Measurements from ENCODE around the gene UMAD1.
"Not testable (repeated sequence)": the region's sequence is repeated elsewhere in the genome, so short reads cannot be mapped to it uniquely, and the experiment has no call there.

The UMAD1 gene

DNA sequence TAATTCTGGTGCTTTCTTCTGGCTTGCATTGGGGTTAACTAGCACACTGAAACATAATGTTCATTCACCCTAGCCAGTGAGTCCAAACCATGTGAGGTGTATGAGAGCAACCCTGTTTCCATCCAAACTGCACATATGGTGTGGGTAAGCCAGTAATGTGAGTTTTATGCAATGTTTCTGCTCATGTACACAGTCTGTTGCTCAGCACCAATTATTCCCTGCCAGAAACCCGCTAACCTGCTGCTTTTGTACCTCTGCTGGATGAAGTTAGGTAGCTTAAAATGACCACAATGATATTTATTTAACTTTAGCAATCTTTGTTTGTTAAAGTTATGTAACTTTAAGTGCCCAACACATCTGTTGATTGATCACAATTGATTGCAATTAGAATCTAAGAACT lies 171.6 kb downstream of the UMAD1 start:
- Mint-ChIP-seq H3K4me3 (no peak overlapping the region), H3K36me3 (ENCODE audit: low read depth) (no peaks in the 10 kb centered on the region), H3K27me3 (no peaks in the 10 kb centered on the region), H3K9me3 (no peaks in the 10 kb centered on the region), H3K27ac (no peak overlapping the region), H3K4me1 (peaks cover 25% of the 10 kb centered on the region)
- DNase-seq (no peak), ATAC-seq (no peak)

DNA sequence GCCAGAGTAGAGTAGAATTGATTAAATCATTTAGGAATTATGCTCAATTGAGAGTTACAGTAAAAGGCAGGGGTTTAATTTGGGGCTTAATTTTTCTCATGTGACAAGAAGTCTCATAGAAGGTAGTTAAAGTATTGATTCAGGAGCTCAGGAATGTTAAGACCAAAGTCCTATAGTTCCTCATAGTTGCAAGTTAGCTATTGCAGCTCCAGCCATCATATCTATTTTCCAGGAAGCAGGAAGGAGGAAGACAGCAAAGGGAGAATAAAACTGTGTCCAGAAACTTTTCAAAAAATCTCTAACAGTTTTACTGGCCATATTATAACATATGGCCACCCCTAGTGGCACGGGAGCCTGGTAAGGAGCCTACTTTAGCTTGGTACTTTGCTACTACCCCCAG lies 174.8 kb downstream of the UMAD1 start:
- no peaks in the 10 kb centered on the region for H3K27me3 Mint-ChIP-seq
- ATAC-seq = no peak
- H3K4me3 Mint-ChIP-seq = no peak overlapping the region
- H3K4me1 Mint-ChIP-seq = peaks cover 40% of the 10 kb centered on the region
- no peak overlapping the region for H3K27ac Mint-ChIP-seq
- peaks cover 8% of the 10 kb centered on the region for H3K36me3 Mint-ChIP-seq (ENCODE audit: low read depth)
- H3K9me3 Mint-ChIP-seq = no peaks in the 10 kb centered on the region
- DNase-seq = no peak

- no peaks in the 10 kb centered on the region for H3K27me3 Mint-ChIP-seq
- no peak for DNase-seq
- peaks cover 40% of the 10 kb centered on the region for H3K4me1 Mint-ChIP-seq
- peaks cover 8% of the 10 kb centered on the region for H3K36me3 Mint-ChIP-seq (ENCODE audit: low read depth)
- H3K4me3 Mint-ChIP-seq = no peak overlapping the region
- no peaks in the 10 kb centered on the region for H3K9me3 Mint-ChIP-seq
- H3K27ac Mint-ChIP-seq = no peak overlapping the region
- ATAC-seq = no peak
Measured at GRCh38 chr7:7816084-7816483, 175.5 kb downstream of the UMAD1 start.

GRCh38 chr7:7816816-7817536 lies 176.4 kb downstream of the UMAD1 start:
- peak; percentile 46 for ATAC-seq
- H3K4me1 Mint-ChIP-seq = peaks cover 40% of the 10 kb centered on the region
- H3K36me3 Mint-ChIP-seq (ENCODE audit: low read depth) = peaks cover 8% of the 10 kb centered on the region
- H3K27ac Mint-ChIP-seq = no peak overlapping the region
- no peak overlapping the region for H3K4me3 Mint-ChIP-seq
- no peaks in the 10 kb centered on the region for H3K9me3 Mint-ChIP-seq
- no peak for DNase-seq
- no peaks in the 10 kb centered on the region for H3K27me3 Mint-ChIP-seq

GRCh38 chr7:7817748-7818147 lies 177.2 kb downstream of the UMAD1 start:
- Mint-ChIP-seq H3K9me3 (no peaks in the 10 kb centered on the region), H3K36me3 (ENCODE audit: low read depth) (peaks cover 8% of the 10 kb centered on the region), H3K27ac (no peak overlapping the region), H3K4me1 (peaks cover 40% of the 10 kb centered on the region), H3K4me3 (no peak overlapping the region), H3K27me3 (no peaks in the 10 kb centered on the region)
- ATAC-seq (no peak), DNase-seq (no peak)

- not testable (repeated sequence) for H3K36me3 Mint-ChIP-seq (ENCODE audit: low read depth); H3K4me3 Mint-ChIP-seq; DNase-seq; H3K27me3 Mint-ChIP-seq; H3K9me3 Mint-ChIP-seq; ATAC-seq; H3K27ac Mint-ChIP-seq
- peaks cover 40% of the 10 kb centered on the region for H3K4me1 Mint-ChIP-seq
Measured at GRCh38 chr7:7818179-7818578, 177.6 kb downstream of the UMAD1 start.

DNA sequence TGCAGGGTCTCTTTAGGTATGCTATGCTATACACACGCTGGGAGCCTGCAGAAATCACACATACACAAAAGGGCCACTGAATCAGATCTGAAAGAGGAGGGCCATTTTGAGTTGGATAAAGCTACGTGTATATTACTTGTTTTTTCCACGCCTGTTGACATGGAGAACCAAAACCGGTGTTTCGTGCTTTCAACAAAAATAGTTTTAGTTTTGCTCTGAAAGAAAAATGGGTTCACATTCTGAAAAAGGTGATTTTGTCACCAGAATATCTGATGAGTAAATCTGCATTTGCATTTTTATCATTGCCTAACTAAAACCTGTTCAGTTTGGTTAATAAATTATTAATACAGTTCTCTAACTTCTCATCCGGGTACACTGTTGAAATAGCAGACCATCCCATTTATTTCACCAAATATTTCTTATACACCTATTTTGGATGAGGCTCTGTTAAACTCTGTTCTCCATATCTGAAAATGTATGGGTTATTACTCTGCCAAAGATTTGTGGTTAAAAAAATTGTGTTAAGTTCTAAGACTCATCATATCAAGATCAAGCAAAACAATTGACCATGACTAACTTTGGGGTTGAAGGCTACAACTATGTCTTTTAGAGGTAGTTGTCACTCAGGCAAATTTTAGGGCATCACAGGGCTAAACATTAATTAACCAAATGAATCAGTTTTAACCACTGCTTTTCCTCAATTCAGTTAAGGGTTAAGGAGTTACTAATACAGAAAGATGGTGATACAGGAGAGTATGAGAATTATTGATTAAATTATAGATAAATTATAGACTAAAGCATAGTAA lies 179.1 kb downstream of the UMAD1 start:
- DNase-seq = no peak
- ATAC-seq = no peak
- Mint-ChIP-seq H3K27ac (no peak overlapping the region), H3K27me3 (no peaks in the 10 kb centered on the region), H3K9me3 (no peaks in the 10 kb centered on the region), H3K4me3 (no peak overlapping the region), H3K4me1 (peaks cover 40% of the 10 kb centered on the region), H3K36me3 (ENCODE audit: low read depth) (peaks cover 15% of the 10 kb centered on the region)

DNA sequence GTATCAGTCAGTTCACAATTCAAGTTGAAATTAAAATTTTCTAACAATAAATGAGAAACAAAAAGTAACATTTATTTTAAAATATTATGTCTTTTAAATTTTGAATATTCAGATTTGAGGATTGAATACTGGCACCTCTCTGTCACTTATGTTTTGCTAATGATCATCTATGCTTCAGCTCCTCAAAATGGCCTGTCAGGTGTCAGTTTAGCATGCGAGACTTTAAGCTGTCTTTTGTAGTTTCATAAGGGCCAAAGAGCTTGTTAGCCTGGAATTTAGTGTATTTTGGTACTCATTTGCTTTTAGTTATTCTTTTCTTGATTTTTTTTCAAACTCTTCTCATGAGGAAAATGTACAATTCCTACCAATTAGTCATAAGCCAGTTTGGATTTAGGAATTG lies 179.9 kb downstream of the UMAD1 start:
- Mint-ChIP-seq H3K4me1 (peaks cover 32% of the 10 kb centered on the region), H3K4me3 (no peak overlapping the region), H3K9me3 (peaks cover 5% of the 10 kb centered on the region), H3K36me3 (ENCODE audit: low read depth) (peaks cover 22% of the 10 kb centered on the region), H3K27me3 (no peaks in the 10 kb centered on the region), H3K27ac (no peak overlapping the region)
- no peak for ATAC-seq
- DNase-seq = no peak

GRCh38 chr7:7820939-7821338 lies 180.4 kb downstream of the UMAD1 start:
- no peak overlapping the region for H3K27ac Mint-ChIP-seq
- ATAC-seq = no peak
- H3K36me3 Mint-ChIP-seq (ENCODE audit: low read depth) = peaks cover 22% of the 10 kb centered on the region
- DNase-seq = no peak
- H3K4me3 Mint-ChIP-seq = no peak overlapping the region
- H3K27me3 Mint-ChIP-seq = no peaks in the 10 kb centered on the region
- peaks cover 27% of the 10 kb centered on the region for H3K4me1 Mint-ChIP-seq
- peaks cover 5% of the 10 kb centered on the region for H3K9me3 Mint-ChIP-seq

DNA sequence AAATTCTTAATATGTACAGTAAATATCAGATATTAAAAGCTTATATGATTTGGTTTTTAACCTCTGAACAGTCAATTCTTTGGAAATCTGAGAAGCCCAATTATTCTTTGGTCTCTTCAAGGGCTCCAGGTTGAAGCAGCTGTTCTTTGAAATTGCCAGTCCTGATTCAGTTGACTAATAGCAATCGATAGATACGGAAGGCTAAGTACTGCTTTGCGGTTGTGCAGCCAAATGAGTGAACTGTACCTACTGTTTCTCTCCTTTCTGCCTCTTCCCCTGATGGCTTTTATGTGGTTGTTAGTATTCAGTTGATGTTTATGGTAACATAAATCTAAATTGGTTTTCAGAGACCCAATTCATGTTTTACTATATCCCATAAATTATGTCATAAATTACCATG lies 181.0 kb downstream of the UMAD1 start:
- Mint-ChIP-seq H3K36me3 (ENCODE audit: low read depth) (peaks cover 22% of the 10 kb centered on the region), H3K4me3 (no peak overlapping the region), H3K27me3 (no peaks in the 10 kb centered on the region), H3K9me3 (peaks cover 5% of the 10 kb centered on the region), H3K27ac (no peak overlapping the region), H3K4me1 (peaks cover 21% of the 10 kb centered on the region)
- DNase-seq (no peak), ATAC-seq (no peak)

DNA sequence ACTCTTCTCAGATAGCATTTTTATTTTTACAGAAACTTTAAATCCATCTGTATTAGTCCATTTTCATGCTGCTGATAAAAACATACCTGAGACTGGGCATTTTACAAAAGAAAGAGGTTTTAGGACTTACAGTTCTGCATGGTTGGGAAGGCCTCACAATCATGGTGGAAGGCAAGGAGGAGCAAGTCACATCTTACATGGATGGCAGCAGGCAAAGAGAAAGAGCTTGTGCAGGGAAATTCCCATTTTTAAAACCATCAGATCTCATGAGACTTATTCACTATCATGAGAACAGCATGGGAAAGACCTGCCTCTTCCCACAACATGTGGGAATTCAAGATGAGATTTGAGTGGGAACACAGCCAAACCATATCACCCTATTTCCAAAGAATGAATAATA lies 184.7 kb downstream of the UMAD1 start:
- not testable (repeated sequence) for DNase-seq, ATAC-seq, H3K9me3 Mint-ChIP-seq, H3K27ac Mint-ChIP-seq, H3K4me1 Mint-ChIP-seq, H3K27me3 Mint-ChIP-seq, H3K4me3 Mint-ChIP-seq
- peaks cover 15% of the 10 kb centered on the region for H3K36me3 Mint-ChIP-seq (ENCODE audit: low read depth)

DNA sequence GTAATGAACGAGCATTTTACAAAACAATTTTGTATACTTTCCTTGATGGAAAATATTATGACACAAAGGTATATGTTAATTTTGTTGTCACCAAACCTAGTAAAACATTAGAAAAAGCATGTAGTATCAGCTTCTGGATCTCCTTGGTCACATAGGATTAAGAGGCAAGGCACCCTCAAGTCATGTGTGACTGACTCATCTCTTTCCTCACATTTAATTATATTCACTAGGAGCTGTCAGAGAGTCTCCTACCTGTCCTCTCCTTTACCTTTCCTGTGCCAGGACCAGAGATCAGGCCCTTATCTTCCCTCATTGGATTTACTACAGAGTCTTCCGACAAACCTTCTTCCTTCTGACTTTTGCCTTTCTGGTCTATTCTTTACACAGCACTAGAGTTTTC lies 189.1 kb downstream of the UMAD1 start:
- ATAC-seq = no peak
- H3K36me3 Mint-ChIP-seq (ENCODE audit: low read depth) = peaks cover 11% of the 10 kb centered on the region
- no peak overlapping the region for H3K27ac Mint-ChIP-seq

DNA sequence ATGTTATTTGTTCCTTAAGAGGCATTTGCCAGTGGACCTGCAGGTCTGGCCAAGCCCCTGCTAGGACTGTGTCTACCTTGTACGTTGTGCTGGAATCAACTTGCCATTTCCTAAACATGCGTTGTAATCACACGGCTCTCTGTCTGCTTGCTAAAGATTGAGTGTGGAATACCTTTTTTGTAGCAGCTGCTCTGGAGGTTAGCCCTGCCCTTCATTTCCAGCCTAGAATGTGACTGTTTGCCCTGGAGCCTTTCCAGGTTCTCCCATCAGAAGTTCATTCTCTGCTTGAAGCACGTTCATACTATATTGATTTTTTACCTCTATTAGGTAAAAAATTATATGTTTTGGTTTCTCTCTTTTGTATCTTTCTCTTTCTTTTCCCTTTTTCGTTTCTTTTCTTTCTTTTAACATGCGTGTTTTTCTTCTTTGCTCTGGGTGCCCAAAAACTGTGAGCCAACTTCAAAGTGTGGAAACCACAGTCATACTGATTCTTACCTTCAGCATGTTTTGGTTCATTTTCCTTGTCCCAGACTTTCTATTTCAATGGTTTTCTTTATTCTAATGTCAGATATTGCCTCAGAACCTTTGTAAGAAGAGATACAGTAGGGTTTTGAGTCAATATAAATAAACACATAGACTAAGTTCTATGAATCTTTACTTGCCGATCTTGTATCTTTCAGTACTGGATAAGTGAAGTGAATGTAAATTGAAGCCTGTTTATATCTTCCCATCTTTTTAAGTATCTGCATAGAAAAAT lies 189.7 kb downstream of the UMAD1 start:
- ATAC-seq = no peak
- peaks cover 1% of the 10 kb centered on the region for H3K9me3 Mint-ChIP-seq
- H3K27ac Mint-ChIP-seq = no peak overlapping the region
- no peak for DNase-seq
- H3K4me1 Mint-ChIP-seq = peaks cover 7% of the 10 kb centered on the region
- H3K36me3 Mint-ChIP-seq (ENCODE audit: low read depth) = peaks cover 6% of the 10 kb centered on the region
- H3K4me3 Mint-ChIP-seq = no peak overlapping the region
- H3K27me3 Mint-ChIP-seq = no peaks in the 10 kb centered on the region

More for the DNA sequence above, 189.1 kb downstream of the UMAD1 start:
- no peak for DNase-seq
- peaks cover 5% of the 10 kb centered on the region for H3K4me1 Mint-ChIP-seq
- no peaks in the 10 kb centered on the region for H3K27me3 Mint-ChIP-seq
- peaks cover 5% of the 10 kb centered on the region for H3K9me3 Mint-ChIP-seq
- H3K4me3 Mint-ChIP-seq = no peak overlapping the region

GRCh38 chr7:7832518-7832917 lies 192.0 kb downstream of the UMAD1 start:
- H3K27me3 Mint-ChIP-seq = no peaks in the 10 kb centered on the region
- H3K4me1 Mint-ChIP-seq = peaks cover 7% of the 10 kb centered on the region
- H3K36me3 Mint-ChIP-seq (ENCODE audit: low read depth) = peaks cover 5% of the 10 kb centered on the region
- DNase-seq = no peak
- no peak overlapping the region for H3K27ac Mint-ChIP-seq
- no peak overlapping the region for H3K4me3 Mint-ChIP-seq
- ATAC-seq = no peak
- H3K9me3 Mint-ChIP-seq = no peaks in the 10 kb centered on the region

GRCh38 chr7:7834761-7835160 lies 194.2 kb downstream of the UMAD1 start:
- Mint-ChIP-seq H3K27me3 (no peaks in the 10 kb centered on the region), H3K27ac (no peak overlapping the region)

More at GRCh38 chr7:7834761-7835160, 194.2 kb downstream of the UMAD1 start:
- H3K9me3 Mint-ChIP-seq = no peaks in the 10 kb centered on the region
- peaks cover 5% of the 10 kb centered on the region for H3K36me3 Mint-ChIP-seq (ENCODE audit: low read depth)
- DNase-seq (no peak), ATAC-seq (no peak)
- peaks cover 7% of the 10 kb centered on the region for H3K4me1 Mint-ChIP-seq
- no peak overlapping the region for H3K4me3 Mint-ChIP-seq
